ENCODE data around the gene ERFE.

GRCh38 chr2:238158509-238159070 lies at the start of gene ERFE:
- TF ChIP-seq, protein P1, sequence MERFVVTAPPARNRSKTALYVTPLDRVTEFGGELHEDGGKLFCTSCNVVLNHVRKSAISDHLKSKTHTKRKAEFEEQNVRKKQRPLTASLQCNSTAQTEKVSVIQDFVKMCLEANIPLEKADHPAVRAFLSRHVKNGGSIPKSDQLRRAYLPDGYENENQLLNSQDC (CRISPR knock-in tag; IDR thresholded peaks at IDR 0.05) = no peak
- TF ChIP-seq MAFK (IDR thresholded peaks at IDR 0.05; ENCODE audit: low read length) = no peak
- TF ChIP-seq ZNF707 (CRISPR knock-in tag; conservative IDR thresholded peaks at IDR 0.05) = no peak

Measured in K562 (cell line).